Body of pancreas (tissue), 4 donors: ENCODE data around the gene PTPN14. TPM values are rescaled to one million over a fixed set of nuclear protein-coding genes. Genes with fewer than 3 reads are reported as not detected.

ENCODE experiments used
- ATAC-seq: fragments of 150-250 bp; one replicate; pipeline ENCODE4 v1.9.1; 2016
- DNase-seq, 4 donors: peaks; one replicate each; pipeline ENCODE4 v3.0.0-alpha.2; 2019
- H3K27ac ChIP-seq, 4 donors: fragments of 200-600 bp; sonication (generic); 1 replicate in 3 of 4; 2 replicates in 1 of 4; pipeline versions ENCODE4 v1.5.1 to v1.6.1; 2016 to 2019; ENCODE audit warnings: mild to moderate bottlenecking in 1 of 4, mixed read lengths in 1 of 4, moderate library complexity in 1 of 4
- H3K27me3 ChIP-seq, 2 donors: fragments of 200-600 bp; sonication (generic); one replicate each; pipeline ENCODE4 v1.6.0; 2016; ENCODE audit warnings: mild to moderate bottlenecking in 1 of 2
- H3K36me3 ChIP-seq, 2 donors: fragments of 200-600 bp; sonication (generic); replicated peaks in 1 of 2; 2 replicates each; pipeline ENCODE4 v1.5.1; 2016; ENCODE audit warnings: low read depth in 2 of 2; ENCODE audit not compliant: insufficient read depth in 1 of 2
- H3K4me1 ChIP-seq: fragments of 200-600 bp; sonication (generic); one replicate; pipeline ENCODE4 v1.6.0; 2016
- H3K4me3 ChIP-seq, 2 donors: fragments of 200-600 bp; sonication (generic); 1 replicate in 1 of 2; 2 replicates in 1 of 2; pipeline ENCODE4 v1.5.1; 2016 to 2019
- H3K9me3 ChIP-seq, 3 donors: fragments of 200-600 bp; sonication (generic); 1 replicate in 2 of 3; 2 replicates in 1 of 3; pipeline ENCODE4 v1.5.1; 2016
- CTCF ChIP-seq, 7 experiments: fragments of 450-650 bp in 4 of 7; fragments of 200-600 bp in 3 of 7; sonication (generic) in 3 of 7; IDR thresholded peaks; one replicate each; pipeline ENCODE4 v1.5.1; 2016 to 2019; ENCODE audit warnings: antibody characterized with exemption in 7 of 7
- POLR2A ChIP-seq, 3 donors: fragments of 450-650 bp; IDR thresholded peaks; one replicate each; pipeline ENCODE4 v1.6.1; 2016; ENCODE audit warnings: antibody characterized with exemption in 3 of 3, mild to moderate bottlenecking in 2 of 3
- WGBS, 2 donors: methylation state at CpG; one replicate each; pipeline ENCODE4 v1.1.5; 2017; 5-methylcytosine and 5-hydroxymethylcytosine counted together
- intact Hi-C: fragments of 100-400 bp; cut with DNase I; formaldehyde crosslinking; loops from one replicate; pipeline ENCODE4 v1.15.1; 2023
- total RNA-seq, 2 donors: library from RNA; depleted of rRNA; stranded (reverse); fragments of >200 nt; gene quantifications; one replicate each; pipeline ENCODE4 v1.1.0, GENCODE V29; 2016

Gene PTPN14
- total RNA-seq, 2 donors from 2014 or later = 10.5 to 18.7 TPM

- Histone ChIP-seq H3K27ac (no peak overlapping the region), H3K27me3 (no peaks in the 10 kb centered on the region), H3K4me1 (no peaks in the 10 kb centered on the region), H3K9me3 (no peaks in the 10 kb centered on the region), H3K4me3 (no peak overlapping the region), H3K36me3 (peaks cover 0 to 17% of the 10 kb centered on the region in 2 donors)
- DNase-seq (no peak), ATAC-seq (no peak)
- TF ChIP-seq POLR2A (IDR thresholded peaks at IDR 0.05) (no peak), CTCF (IDR thresholded peaks at IDR 0.05) (no peak)
- WGBS, 2 donors = 83 to 86% methylated on average over 3 of the region's 3 CpGs
- intact Hi-C loops = no loop called here
Observed at GRCh38 chr1:214380396-214380795, 171.0 kb downstream of the PTPN14 start.

DNA sequence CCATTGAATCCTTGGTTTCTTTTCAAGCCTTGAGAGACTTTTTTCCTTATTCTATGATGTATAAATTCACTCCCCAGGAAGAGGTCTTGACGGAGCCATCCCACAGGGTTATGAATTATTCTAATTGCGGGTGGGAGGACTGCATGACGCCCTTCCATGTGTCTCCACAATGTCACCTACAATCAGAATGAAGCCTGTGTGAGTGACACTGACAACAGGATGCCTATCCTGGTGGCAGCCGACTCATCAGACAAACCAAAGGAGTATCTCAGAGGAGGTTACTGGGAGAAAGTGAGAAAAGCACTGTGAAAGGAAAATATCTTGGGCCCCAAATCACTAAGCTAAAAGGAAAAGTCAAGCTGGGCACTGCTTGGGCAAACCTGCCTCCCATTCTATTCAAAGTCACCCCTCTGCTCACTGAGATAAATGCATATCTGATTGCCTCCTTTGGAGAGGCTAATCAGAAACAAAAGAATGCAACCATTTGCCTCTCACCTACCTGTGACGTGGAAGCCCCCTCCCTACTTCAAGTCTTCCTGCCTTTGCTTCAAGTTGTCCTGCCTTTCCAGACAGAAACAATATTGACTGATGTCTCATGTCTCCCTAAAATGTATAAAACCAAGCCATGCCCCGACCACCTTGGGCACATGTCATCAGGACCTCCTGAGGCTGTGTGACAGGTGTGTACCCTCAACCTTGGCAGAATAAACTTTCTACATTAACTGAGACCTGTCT is 172.0 kb downstream of the PTPN14 start:
- TF ChIP-seq POLR2A (IDR thresholded peaks at IDR 0.05) = no peak
- TF ChIP-seq CTCF (IDR thresholded peaks at IDR 0.05) = no peak
- Histone ChIP-seq H3K27ac (no peak overlapping the region), H3K9me3 (no peaks in the 10 kb centered on the region), H3K4me3 (no peak overlapping the region), H3K27me3 (no peaks in the 10 kb centered on the region), H3K4me1 (no peaks in the 10 kb centered on the region), H3K36me3 (peaks cover 0 to 16% of the 10 kb centered on the region in 2 donors)
- intact Hi-C loops = no loop called here
- 83 to 86% methylated on average over 6 of the region's 6 CpGs for WGBS, 2 donors
- DNase-seq (no peak), ATAC-seq (no peak)

DNA sequence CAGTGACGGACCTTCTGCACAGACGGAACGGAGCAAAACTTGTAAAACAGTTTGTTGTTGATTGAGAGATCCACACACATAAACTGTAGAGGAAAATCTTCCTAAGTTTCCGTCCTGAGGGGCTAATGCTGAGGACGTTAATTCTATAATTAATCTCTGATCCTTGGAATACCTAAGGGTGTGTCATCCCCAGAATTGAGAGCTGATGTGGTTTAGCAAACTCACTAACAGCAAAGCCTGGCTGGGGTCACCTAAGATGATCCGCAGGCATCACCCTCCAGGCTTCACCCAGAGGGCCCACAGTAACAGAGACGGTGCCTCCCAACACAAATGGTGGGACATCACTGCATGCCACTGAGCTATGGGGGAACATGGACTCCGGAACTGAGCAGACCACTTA is 172.9 kb downstream of the PTPN14 start:
- no peaks in the 10 kb centered on the region for H3K27me3 ChIP-seq
- TF ChIP-seq POLR2A (IDR thresholded peaks at IDR 0.05) (no peak), CTCF (IDR thresholded peaks at IDR 0.05) (no peak)
- DNase-seq (no peak), ATAC-seq (no peak)
- 88 to 93% methylated on average over 8 of the region's 8 CpGs for WGBS, 2 donors
- H3K36me3 ChIP-seq = peaks cover 0 to 10% of the 10 kb centered on the region in 2 donors
- H3K9me3 ChIP-seq = no peaks in the 10 kb centered on the region
- H3K4me1 ChIP-seq = no peaks in the 10 kb centered on the region
- intact Hi-C loops = no loop called here
- H3K4me3 ChIP-seq = no peak overlapping the region
- no peak overlapping the region for H3K27ac ChIP-seq

DNA sequence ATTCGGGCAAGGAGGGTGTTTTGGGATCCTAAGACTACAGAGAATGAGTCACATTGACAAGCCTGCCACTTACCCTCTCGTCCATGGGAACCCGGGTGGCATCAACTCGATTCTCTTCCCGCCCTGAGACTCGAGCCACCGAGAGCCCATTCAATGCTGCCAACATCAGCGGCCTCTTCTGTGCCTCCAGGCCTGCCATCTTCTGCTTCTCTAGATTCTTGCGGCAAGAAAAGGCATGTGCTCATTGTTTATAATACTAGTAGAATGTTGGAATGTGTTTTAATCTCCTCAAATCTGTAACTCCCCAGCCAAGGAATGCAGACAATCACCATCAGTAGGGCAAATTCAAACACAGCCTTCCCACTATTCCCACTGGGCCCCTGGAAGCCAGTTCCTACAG is 173.5 kb downstream of the PTPN14 start:
- Histone ChIP-seq H3K27me3 (no peaks in the 10 kb centered on the region), H3K36me3 (peaks cover 0 to 5% of the 10 kb centered on the region in 2 donors), H3K4me1 (no peaks in the 10 kb centered on the region), H3K4me3 (no peak overlapping the region), H3K27ac (no peak overlapping the region), H3K9me3 (no peaks in the 10 kb centered on the region)
- WGBS, 2 donors = 89 to 94% methylated on average over 9 of the region's 9 CpGs
- ATAC-seq (no peak), DNase-seq (no peak)
- intact Hi-C loops = no loop called here
- TF ChIP-seq POLR2A (IDR thresholded peaks at IDR 0.05) (no peak), CTCF (IDR thresholded peaks at IDR 0.05) (no peak)

GRCh38 chr1:214377485-214377884 is 173.9 kb downstream of the PTPN14 start:
- H3K27me3 ChIP-seq = no peaks in the 10 kb centered on the region

More at GRCh38 chr1:214377485-214377884, 173.9 kb downstream of the PTPN14 start:
- WGBS, 2 donors = 82 to 97% methylated on average over 2 of the region's 2 CpGs
- TF ChIP-seq CTCF (IDR thresholded peaks at IDR 0.05) (no peak), POLR2A (IDR thresholded peaks at IDR 0.05) (no peak)
- Histone ChIP-seq H3K9me3 (no peaks in the 10 kb centered on the region), H3K36me3 (peaks cover 0 to 3% of the 10 kb centered on the region in 2 donors), H3K27ac (no peak overlapping the region), H3K4me3 (no peak overlapping the region), H3K4me1 (no peaks in the 10 kb centered on the region)
- no peak for ATAC-seq
- DNase-seq = no peak
- intact Hi-C loops = no loop called here
